Heart right ventricle (tissue), 16 donors: ENCODE data around the gene CHRNG. TPM values are rescaled to one million over a fixed set of nuclear protein-coding genes. Genes with fewer than 3 reads are reported as not detected.
"Not testable (repeated sequence)": the region's sequence is repeated elsewhere in the genome, so short reads cannot be mapped to it uniquely, and the experiment has no call there.

Experiments used
- ATAC-seq, 8 donors: fragments of 200-7000 bp; cut with Tn5 transposase; one replicate each; pipeline ENCODE4 v1.9.1; 2020; ENCODE audit warnings: mild to moderate bottlenecking in 8 of 8, moderate library complexity in 8 of 8, moderate number of reproducible peaks in 1 of 8
- DNase-seq, 2 donors: peaks; one replicate each; pipeline ENCODE4 v3.0.0-alpha.2; 2020
- H3K27ac ChIP-seq, 10 donors: fragments of 200-600 bp; sonication (generic) in 2 of 10; one replicate each; pipeline versions ENCODE4 v1.5.0 to v1.8.0; 2020 to 2022; ENCODE audit warnings: mild to moderate bottlenecking in 3 of 10
- H3K27me3 ChIP-seq, 7 donors: fragments of 200-600 bp; one replicate each; pipeline ENCODE4 v1.8.0; 2021 to 2022; ENCODE audit warnings: mild to moderate bottlenecking in 2 of 7
- H3K36me3 ChIP-seq, 9 donors: fragments of 200-600 bp; sonication (generic) in 1 of 9; one replicate each; pipeline versions ENCODE4 v1.5.0 to v1.8.0; 2020 to 2022; ENCODE audit warnings: mild to moderate bottlenecking in 2 of 9
- H3K4me1 ChIP-seq, 9 donors: fragments of 200-600 bp; sonication (generic) in 1 of 9; one replicate each; pipeline versions ENCODE4 v1.5.0 to v1.8.0; 2020 to 2022; ENCODE audit warnings: mild to moderate bottlenecking in 4 of 9
- H3K4me3 ChIP-seq, 10 donors: fragments of 200-600 bp; sonication (generic) in 2 of 10; one replicate each; pipeline versions ENCODE4 v1.5.0 to v1.8.0; 2020 to 2022; ENCODE audit warnings: mild to moderate bottlenecking in 7 of 10, moderate library complexity in 2 of 10
- H3K9me3 ChIP-seq, 11 donors: fragments of 200-600 bp in 10 of 11; sonication (generic) in 2 of 11; one replicate each; pipeline versions ENCODE4 v1.5.0 to v1.8.0; 2013 to 2022; ENCODE audit warnings: mild to moderate bottlenecking in 2 of 11, control low read depth in 1 of 11, moderate library complexity in 1 of 11
- WGBS, 2 donors: extraction: QIAGEN DNeasy Blood & Tissue Kit; methylation state at CpG; one replicate each; pipeline ENCODE4 v1.1.7; 2013; ENCODE audit warnings: inconsistent platforms in 1 of 2; 5-methylcytosine and 5-hydroxymethylcytosine counted together
- intact Hi-C, 10 donors: fragments of 100-400 bp; cut with DNase I; formaldehyde crosslinking; loops; one replicate each; pipeline versions ENCODE4 v1.11.1 to v1.14.2; 2022
- polyA plus RNA-seq, 2 donors: library from polyadenylated mRNA; stranded (reverse); fragments of 200-250 nt; gene quantifications; one replicate each; pipeline ENCODE4 v1.2.3, GENCODE V29; 2013
- total RNA-seq, 10 donors: library from RNA; stranded (reverse); fragmentation: NEBNext Ultra II Directional in 3 of 10; extraction: Animal tissue kit (Norgen Biotek cat#: 25700) in 3 of 10; gene quantifications; one replicate each; pipeline versions ENCODE4 v1.2.1 to v1.2.4, GENCODE V29; 2021 to 2023
- TF ChIP-seq, protein P1 (sequence below), 9 donors: fragments of 200-600 bp; sonication (generic) in 2 of 9; IDR thresholded peaks; one replicate each; pipeline versions ENCODE4 v1.5.0 to v1.8.0; 2021 to 2022; ENCODE audit warnings: antibody characterized with exemption in 9 of 9, mild to moderate bottlenecking in 5 of 9, moderate library complexity in 1 of 9
- donor health status: Arrhythmogenic right ventricular cardiomyopathy.
- donor health status: ischemic (EF 13 %, LVEDD 7.1; RV severe dilation, severe dysfunction).
- donor health status: healthy with polysubstance abuse.
- donor health status: DM: no; HTN: yes; CAD: no.
- donor health status: DM: no; HTN: no; CAD: no.
- donor health status: ischemic (EF 25% LVEDD 6.9; RV normal size, moderate dysfunction).
- donor health status: ischemic (EF 25% LVEDD 5.7; RV mildly dilated, moderate dysfunction).
- donor health status: healthy.
- donor health status: DM: yes; HTN: yes; CAD: no.
- donor health status: Ischemic cardiomyopathy.
- donor health status: ischemic (EF 35%, LVEDD 5.7; RV mildly dilated, moderate dysfunction).
- donor health status: nonischemic (EF 11% LVEDD 7.7; RV severe dilation, severe dysfunction).
- donor health status: DM: yes; HTN: yes; CAD: no.
- donor health status: PGD.
- donor health status: ischemic (EF 29% LVEDD 5.4; RV normal size, mild dysfunction).
- donor health status: nonischemic (EF 23%, LVEDD 6.1; RV moderate dilation, normal function).

CHRNG gene
- total and polyA plus RNA-seq, 12 donors, result not detected

DNA sequence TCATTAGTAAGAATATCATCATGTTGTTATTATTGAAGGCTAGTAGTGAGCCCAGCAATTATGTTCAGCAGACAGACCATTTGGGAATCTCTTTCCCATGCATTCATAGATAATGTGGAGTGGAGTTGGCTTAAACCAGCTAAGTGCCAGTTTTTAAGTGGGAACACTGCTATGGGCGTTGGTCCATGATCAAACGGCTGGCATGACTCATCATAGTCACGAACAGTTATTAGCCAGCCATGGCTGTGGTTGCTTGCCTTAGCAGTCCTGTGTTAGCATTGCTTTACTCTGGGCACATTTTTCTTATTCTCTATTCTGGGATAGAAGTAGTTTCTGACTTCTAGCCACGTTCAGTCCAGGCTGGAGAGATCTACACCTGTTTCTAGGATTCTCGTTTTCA lies 28.7 kb downstream of the CHRNG start:
- Histone ChIP-seq H3K9me3 (no peaks in the 10 kb centered on the region), H3K4me1 (peaks cover 0 to 16% (median 8%) of the 10 kb centered on the region in 9 donors), H3K4me3 (no peak overlapping the region), H3K27me3 (no peaks in the 10 kb centered on the region), H3K36me3 (peaks cover 5 to 100% (median 83%) of the 10 kb centered on the region in 9 donors), H3K27ac (no peak overlapping the region)
- DNase-seq (peak in 1 of 2 donors; percentile 31), ATAC-seq (peak; percentile 49 to 87 (median 76))
- TF ChIP-seq, protein P1, sequence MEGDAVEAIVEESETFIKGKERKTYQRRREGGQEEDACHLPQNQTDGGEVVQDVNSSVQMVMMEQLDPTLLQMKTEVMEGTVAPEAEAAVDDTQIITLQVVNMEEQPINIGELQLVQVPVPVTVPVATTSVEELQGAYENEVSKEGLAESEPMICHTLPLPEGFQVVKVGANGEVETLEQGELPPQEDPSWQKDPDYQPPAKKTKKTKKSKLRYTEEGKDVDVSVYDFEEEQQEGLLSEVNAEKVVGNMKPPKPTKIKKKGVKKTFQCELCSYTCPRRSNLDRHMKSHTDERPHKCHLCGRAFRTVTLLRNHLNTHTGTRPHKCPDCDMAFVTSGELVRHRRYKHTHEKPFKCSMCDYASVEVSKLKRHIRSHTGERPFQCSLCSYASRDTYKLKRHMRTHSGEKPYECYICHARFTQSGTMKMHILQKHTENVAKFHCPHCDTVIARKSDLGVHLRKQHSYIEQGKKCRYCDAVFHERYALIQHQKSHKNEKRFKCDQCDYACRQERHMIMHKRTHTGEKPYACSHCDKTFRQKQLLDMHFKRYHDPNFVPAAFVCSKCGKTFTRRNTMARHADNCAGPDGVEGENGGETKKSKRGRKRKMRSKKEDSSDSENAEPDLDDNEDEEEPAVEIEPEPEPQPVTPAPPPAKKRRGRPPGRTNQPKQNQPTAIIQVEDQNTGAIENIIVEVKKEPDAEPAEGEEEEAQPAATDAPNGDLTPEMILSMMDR (IDR thresholded peaks at IDR 0.05), result no peak
- intact Hi-C loops, result no loop called here
- 61% methylated on average over 5 of the region's 5 CpGs for WGBS, 2 donors

DNA sequence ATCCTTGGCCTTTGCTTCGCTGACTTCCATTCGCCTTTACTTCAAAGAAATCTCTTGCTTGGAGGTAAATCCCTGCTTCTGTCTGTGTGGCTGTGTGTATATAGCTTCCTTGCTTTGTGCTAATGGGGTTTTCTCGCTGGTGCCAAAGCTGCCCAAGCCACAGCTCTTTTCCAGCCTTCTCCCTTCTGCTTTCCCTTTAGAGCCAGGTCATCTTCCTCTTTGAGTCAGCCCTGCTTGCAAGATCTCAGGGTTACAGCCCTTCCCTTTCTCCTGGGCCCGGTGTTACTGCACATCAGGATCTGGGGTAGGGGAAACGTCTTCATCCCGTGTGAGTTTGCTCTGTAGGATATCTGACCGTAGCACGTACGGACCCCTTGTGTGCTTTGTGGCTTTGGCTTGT lies 30.0 kb downstream of the CHRNG start:
- TF ChIP-seq, protein P1 (IDR thresholded peaks at IDR 0.05), result no peak
- 93 to 96% methylated on average over 9 of the region's 9 CpGs for WGBS, 2 donors
- H3K4me3 ChIP-seq, result no peak overlapping the region
- peaks cover 0 to 16% (median 8%) of the 10 kb centered on the region in 9 donors for H3K4me1 ChIP-seq
- H3K27me3 ChIP-seq, result no peaks in the 10 kb centered on the region
- ATAC-seq, result no peak
- no peaks in the 10 kb centered on the region for H3K9me3 ChIP-seq
- DNase-seq, result no peak
- intact Hi-C loops, result no loop called here
- no peak overlapping the region for H3K27ac ChIP-seq
- H3K36me3 ChIP-seq, result peaks cover 0 to 100% (median 84%) of the 10 kb centered on the region in 9 donors

DNA sequence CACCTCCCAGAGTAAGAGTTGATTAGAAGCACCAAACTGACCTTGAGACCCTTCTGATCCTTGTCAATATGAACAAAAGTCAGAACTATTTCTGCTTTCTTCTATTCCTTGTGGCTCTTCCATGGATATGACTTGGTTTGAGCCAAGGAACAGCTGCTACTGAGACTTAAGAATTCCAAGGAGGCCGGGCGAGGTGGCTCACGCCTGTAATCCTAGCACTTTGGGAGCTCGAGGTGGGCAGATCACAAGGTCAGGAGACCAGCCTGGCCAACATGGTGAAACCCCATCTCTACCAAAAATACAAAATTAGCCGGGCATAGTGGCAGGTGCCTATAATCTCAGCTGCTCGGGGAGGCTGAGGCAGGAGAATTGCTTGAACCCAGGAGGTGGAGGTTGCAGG lies 31.0 kb downstream of the CHRNG start:
- H3K27ac ChIP-seq, H3K27me3 ChIP-seq, DNase-seq, ATAC-seq, intact Hi-C loops, H3K4me3 ChIP-seq, H3K9me3 ChIP-seq: not testable (repeated sequence)
- Histone ChIP-seq H3K4me1 (peaks cover 0 to 16% (median 8%) of the 10 kb centered on the region in 9 donors), H3K36me3 (peaks cover 0 to 100% (median 84%) of the 10 kb centered on the region in 9 donors)
- WGBS, 2 donors, result 96 to 99% methylated on average over 6 of the region's 6 CpGs

DNA sequence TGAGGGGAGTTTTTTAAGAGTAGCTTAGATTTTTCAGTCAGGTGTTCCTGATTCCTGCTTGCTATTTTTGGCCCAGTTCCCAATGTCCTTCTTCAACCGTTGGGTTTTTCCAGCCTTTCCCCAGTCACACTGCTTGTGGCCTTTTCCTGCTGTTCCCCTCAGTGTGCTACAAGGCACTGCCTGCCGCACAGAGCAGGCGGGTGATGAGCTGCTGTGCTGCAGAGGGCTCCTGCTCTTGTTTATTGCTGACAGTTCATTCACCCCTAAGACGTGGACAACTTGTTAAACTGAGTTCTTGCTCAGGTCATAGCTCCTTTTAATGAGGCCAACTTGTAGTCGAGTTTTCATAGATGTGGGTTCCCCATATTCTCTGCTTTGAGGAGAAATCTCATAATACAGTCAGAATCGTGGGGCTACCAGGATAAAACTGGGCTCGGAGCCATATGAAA lies 31.6 kb downstream of the CHRNG start:
- WGBS, 2 donors, result 74 to 76% methylated on average over 7 of the region's 7 CpGs
- TF ChIP-seq, protein P1 (IDR thresholded peaks at IDR 0.05), result no peak
- Histone ChIP-seq H3K27me3 (no peaks in the 10 kb centered on the region), H3K27ac (no peak overlapping the region), H3K4me3 (no peak overlapping the region), H3K9me3 (no peaks in the 10 kb centered on the region), H3K4me1 (peaks cover 0 to 16% (median 8%) of the 10 kb centered on the region in 9 donors), H3K36me3 (peaks cover 0 to 100% (median 82%) of the 10 kb centered on the region in 9 donors)
- ATAC-seq (no peak), DNase-seq (no peak)
- intact Hi-C loops, result no loop called here

DNA sequence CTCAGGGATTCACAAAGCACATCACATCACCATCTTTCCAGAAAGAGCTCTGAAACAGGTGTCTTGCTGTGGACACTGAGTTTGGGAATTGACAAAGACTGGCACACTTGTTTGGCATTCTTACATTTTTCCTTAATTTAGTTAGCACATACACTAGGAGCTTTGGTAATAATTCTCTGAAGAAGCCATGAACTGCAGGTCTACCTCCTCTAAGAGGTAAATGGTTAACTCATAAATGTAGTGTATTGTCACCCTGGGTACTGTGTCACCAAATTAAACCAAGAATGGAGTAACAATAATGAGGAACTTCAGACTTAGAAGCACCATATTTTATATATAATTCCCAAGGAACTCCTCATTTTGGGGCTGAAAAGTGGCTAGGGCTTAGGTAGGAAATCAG lies 33.5 kb downstream of the CHRNG start:
- Histone ChIP-seq H3K27me3 (no peaks in the 10 kb centered on the region), H3K4me1 (peaks cover 0 to 20% (median 3%) of the 10 kb centered on the region in 9 donors), H3K36me3 (peaks cover 0 to 100% (median 66%) of the 10 kb centered on the region in 9 donors), H3K9me3 (no peaks in the 10 kb centered on the region), H3K4me3 (no peak overlapping the region), H3K27ac (no peak overlapping the region)
- ATAC-seq (no peak), DNase-seq (no peak)
- intact Hi-C loops, result no loop called here
- TF ChIP-seq, protein P1 (IDR thresholded peaks at IDR 0.05), result no peak
